HG03442 (cell line): ENCODE results near the gene CDC42BPB.

Experiments used
- ATAC-seq: cut with Tn5 transposase; IDR thresholded peaks from one replicate; pipeline ENCODE4 v1.9.1; 2021; ENCODE audit warnings: mild to moderate bottlenecking, moderate library complexity; ENCODE audit not compliant: unreplicated experiment

CDC42BPB gene

DNA sequence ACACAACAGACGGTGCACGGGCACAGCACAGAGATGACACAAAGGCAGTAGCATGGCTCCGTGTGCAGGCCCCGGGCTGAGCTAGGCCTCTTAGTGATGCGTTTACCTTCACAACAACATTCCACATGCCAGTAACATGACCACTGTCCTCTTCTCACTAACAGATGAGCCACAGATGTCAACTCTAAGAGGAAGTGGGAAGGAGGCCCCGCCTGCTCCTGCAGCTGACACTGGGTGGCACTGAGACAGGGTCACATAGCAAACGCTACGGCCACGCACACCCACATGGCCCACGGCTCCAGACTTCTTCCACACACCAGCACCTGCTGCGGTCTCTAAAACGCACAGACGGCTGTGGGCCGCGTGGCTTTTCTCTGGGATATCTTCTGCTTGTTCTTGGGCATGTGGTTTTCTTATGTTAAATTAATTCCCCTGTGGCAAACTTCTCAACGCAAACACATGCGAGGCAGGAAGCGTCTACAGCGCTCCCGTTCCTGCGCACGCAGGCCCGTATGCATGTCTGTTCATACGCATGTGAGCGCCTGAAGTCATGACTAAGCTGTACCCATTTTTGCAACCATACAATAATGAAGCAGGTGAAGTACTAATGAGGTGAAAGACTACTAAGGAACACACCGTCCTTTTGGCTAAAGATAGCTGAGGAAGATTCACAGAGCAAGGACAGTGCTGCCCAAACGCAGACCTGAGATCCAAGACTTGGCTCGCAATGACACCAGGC lies 108.1 kb downstream of the CDC42BPB start:
- no peak for ATAC-seq

DNA sequence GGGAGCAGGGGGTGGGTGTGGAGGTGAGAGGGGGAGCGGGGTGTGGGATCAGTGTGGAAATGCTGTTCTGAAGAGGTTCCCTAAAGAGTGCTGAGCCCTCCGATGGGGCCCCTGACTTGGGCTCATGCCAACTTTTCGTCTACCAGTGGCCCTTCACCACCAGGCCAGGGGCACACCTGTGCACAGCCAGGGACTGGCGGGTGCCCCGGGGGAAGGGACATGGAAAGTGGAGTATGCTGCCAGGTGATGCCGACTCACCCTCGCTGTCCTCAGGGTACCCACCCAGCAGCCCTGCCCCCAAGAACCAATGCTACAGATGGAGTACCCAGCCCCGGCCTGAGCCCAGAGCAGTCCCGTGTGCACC lies 108.7 kb downstream of the CDC42BPB start:
- no peak for ATAC-seq

DNA sequence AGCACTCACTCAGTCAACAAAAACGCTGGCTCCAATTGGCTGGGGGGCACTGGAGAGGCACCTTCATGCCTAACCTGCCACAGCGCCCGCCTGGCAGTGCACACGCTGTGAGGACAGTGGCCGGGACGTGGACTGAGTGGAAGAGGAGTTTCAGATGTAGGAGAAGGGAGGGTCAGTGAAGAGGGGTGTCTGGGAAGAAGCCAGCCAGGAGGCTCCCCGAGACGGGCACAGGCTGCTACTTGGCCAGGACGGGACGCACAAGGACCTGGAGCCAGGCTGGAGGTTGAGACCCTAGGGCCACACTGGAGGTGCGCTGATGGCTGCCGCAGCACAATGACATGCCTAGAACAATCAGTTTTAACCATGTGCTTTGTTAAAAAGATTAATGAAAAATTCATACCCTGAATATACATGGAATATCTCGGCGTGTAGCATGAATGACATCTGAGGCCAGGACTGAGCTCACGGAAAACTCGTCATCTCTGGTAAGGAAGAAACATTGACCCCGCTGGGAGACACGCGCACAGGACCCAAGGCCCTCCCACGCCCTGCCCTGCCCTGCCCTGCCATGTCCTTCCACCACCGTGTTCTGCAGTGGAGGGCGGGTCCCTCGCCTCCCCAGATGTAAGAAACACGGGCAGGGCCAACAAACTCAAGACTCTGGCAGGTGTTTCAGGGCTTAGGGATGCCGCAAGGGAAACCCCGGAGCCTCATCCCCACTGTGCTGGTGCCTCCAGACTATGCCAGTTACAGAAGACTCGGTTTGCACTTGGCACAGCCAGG lies 109.8 kb downstream of the CDC42BPB start:
- no peak for ATAC-seq

DNA sequence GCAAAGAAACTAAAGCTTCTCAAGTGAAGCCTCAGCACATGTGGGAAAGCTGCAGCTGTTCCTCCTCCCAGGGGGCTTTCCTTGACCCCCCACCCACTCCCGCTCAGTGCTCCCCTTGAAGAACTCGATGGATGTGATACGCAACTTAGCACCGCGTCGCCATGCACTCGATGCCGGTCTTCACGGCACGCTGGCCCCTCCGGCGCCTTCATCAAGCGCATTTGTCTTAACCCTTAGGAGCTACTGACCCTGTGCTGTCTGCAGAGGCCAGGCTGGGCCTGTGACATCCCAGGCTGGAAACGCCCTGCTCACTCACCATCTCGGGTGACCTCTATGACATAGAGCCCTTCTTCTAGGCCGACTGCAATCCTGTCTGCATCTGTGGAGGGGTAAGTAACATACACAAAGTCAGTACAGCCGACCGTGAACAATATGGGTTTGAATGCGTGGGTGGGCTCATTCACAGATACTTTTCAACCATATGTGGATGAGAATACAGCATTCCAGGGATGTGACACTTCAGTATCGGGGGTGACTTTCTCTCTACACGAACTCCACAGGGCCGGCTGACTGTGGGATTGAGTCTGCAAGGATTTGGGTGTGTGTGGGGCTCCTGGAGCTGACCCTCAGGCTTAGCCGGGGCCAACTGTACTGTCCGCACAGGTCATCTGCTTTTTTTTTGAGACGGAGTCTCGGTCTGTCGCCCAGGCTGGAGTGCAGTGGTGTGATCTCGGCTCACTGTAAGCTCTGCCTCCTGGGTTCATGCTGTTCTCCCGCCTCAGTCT lies 111.8 kb downstream of the CDC42BPB start:
- ATAC-seq, result no peak

DNA sequence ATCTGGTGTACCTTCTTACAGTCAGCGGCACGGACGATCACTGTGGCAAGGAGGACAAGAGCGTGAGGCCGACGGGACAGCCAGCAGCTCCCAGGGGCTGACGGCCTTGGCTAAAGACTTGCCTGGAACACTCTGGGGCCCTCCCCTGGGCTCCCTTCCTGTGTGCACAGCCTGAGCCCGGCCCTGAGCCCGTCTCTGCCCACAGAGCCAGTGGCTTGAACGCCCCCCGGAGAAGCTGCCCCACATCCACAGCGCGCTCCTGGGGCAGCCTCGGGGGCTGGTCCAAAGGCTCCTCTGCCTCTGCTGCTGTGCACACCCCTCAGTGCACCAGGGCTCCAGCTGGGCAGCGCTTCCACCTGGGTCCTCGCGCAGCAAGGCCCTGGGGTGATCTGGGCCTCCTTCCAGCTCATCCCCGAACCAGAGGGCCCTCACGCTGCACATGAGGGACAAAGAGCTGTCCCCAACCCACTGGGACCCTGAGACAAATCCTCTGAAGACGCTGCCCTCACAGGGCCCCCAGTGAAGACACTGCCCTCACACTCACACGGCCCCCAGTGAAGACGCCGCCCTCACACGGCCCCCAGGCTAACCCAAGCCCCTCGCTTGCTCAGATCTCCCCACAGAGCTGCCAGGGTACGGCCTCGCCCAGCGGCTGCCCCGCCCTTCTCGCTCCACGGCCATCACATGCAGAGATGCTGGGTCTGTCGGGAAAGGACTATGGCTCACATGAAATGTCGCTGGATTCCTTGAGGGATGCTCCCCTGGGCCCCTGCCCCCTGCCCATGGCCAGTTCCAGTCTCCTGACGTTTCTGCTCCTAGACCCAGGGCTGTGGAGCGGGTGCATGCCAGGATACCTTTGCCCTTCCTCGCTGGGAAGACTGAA lies 112.7 kb downstream of the CDC42BPB start:
- ATAC-seq, result no peak

DNA sequence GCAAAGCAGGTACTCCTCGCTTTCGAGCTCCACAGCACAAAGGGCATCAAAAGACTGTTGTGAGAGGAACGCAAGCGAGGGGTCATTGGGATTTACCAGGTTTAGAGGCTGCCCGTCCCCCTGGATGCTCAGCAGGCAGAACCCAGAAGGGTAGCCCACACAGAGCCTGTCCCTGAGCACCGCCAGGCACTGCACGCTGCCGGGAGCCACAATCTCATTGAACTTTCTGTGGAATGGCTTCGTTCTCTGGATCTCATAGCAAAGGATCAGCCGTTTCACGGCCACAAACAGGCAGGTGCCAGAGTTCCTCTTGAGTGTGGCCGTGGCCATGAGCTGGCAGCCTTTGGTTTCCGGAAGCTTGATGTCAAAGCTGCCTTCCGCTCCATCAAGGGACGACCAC lies 113.4 kb downstream of the CDC42BPB start:
- no peak for ATAC-seq

DNA sequence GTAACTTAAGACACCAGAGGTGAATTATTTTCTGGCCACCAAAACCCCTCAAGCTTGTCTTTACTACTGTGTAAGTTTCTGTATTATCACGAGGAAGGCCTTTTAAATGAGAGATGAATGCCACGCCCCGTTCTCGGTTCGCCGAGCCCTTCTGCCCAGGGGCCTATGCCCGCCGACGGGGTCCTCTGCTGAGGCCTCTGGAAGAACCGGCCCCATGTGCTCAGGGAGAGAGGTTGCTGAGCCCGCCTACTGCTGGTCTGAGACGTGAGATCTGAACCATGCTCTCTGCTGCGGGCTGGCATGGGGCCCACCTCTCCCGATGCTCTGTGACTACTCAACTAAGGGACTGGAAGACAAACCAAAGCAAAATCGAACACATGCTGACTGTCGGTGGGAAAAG lies 113.9 kb downstream of the CDC42BPB start:
- ATAC-seq, result no peak

DNA sequence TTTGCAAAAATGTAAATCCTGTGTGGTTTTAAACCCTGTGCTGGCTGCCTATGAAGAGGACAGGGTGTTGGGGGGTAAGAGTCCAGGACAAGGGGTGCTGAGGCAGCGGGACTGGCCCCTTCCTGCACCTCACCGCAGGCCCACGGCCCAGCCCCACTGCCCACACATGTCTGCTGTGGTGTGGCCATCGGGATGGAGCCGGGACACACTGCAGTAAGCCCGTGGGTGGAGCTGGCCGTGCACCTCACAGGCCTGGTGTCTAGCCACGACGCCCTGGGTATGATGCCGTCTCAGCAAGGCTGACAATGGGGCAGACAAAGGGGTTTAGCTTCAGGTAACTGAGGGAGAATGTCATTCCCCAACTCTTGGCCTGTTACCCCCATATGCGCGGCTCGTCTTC lies 115.3 kb downstream of the CDC42BPB start:
- ATAC-seq, result no peak

DNA sequence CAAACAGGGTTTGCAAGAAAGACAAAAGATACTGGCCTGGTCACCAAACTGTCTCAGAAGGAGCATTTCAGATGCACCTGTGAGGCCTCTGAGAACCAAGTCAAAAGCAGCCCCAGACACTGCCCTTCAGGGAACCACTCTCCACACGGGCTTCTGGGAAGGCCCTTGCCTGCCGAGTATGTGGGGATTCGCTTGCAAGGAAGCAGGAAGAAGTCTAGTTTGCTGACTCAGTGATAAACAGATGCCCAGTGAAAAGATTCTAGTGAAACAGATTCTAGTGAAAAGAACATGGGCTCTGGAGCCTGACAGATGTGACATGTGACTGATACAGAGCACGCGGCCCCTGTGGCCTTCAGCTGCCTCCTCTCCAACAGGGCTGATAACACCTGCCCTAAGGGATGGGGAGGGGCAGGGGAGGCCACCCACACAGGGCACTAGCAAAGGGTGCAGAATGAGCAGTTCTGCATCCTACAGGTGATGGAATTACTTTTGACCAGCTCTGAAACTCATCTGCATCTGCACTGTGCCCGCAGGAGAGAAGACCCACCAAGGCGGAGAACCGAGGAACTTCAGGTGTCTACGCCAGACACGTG lies 115.8 kb downstream of the CDC42BPB start:
- ATAC-seq, result no peak

DNA sequence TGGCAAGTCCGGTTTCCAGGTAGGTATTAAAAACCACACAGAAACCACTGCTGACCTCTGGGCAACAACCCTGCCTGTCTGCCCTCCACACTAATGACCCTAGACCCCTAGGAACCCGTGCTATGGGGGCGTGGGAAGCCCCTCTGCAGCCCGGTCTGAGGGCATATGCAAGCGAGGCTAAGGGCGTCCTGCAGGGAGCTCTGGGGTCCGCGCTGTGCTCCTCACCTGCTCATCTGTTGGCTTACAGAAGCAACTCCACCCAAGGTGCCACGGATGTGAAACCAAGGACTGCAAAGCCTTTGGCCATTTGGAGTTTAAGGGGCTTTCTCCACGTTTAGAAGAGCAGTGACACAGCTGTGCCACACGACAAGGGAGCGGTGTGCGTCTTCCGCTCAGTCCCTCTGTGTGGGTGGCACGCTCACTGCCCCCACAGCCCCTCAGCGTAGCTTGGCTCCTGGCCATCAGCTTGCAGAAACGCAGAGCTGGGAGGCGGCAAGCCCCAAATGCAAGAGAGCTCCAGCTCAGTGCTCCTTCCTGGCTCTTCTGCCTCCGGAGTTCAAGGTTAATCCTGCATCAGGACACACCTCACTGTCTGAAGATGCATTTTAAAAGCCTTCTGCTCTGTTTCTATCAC lies 116.5 kb downstream of the CDC42BPB start:
- no peak for ATAC-seq

DNA sequence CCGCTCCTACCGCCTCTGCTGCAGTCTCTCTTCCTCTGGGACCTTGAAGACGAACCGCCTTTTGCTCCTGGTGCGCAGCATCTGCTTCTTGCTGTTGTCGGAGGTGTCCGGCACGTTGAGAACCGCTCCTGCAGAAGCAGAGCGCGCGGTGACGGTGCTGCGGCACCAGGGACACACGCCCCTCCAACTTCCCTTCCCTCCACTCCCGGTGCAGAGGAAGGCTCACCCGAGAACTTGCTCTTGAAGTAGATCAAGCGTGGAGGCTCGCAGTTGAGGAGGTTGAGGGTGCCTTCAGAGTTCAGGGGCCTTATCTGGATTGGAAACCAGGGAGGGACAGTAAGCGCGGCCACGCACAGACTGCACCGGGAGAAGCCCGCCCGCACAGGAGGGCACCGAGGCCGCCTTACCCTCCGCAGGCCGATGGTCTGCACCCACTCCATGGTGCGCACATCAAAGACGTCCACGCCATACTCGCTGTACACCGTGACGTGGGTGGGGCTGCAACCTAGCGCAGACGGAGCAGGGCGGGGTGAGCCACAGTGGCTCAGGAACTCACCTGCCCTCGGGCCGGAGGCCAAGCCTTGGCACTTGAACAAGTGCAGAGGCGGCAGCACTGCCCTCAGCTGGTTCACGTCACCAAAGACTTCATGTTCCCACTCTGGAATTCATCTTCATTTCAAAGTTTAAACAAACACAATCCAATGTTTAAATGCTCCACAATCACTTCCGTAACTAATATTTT lies 117.4 kb downstream of the CDC42BPB start:
- no peak for ATAC-seq

DNA sequence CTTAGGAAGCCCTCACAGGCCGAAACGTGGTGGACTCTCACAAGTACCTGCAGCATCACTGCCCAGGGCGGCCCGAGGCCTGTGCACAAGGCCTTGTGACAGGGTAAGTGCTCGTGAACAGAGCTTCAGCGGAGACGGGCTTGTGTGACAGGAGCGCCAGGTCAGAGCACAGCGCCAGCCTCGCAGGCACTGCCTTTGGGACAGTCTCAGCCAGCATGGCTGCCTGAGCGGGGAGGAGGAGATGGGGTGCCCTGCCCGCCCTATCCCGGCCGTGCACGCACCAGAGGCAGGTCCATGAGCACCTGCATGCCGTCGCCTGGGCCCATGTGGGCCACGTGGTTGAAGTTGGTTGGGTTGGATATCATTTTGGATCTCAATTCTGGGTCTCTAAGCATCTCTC lies 118.0 kb downstream of the CDC42BPB start:
- no peak for ATAC-seq

DNA sequence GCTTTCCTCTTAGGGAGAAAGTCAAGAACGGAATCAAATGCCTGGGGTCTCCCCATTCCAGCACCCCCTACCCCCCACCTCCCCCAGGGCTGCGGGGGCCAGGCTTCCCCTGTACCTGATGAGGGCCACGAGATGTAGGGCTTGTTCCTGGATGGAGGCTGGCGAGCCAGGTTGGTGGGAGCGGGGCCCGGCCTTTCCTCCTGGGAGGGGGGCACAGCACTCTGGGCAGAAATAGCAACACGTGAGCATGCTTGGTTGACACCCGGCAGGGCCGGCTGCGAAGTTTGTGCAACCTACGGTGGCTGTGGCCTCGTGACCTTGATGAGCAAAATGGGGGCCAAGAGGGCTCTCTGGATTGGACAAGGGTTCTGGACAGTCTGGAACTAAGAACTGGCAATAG lies 119.2 kb downstream of the CDC42BPB start:
- ATAC-seq, result no peak

DNA sequence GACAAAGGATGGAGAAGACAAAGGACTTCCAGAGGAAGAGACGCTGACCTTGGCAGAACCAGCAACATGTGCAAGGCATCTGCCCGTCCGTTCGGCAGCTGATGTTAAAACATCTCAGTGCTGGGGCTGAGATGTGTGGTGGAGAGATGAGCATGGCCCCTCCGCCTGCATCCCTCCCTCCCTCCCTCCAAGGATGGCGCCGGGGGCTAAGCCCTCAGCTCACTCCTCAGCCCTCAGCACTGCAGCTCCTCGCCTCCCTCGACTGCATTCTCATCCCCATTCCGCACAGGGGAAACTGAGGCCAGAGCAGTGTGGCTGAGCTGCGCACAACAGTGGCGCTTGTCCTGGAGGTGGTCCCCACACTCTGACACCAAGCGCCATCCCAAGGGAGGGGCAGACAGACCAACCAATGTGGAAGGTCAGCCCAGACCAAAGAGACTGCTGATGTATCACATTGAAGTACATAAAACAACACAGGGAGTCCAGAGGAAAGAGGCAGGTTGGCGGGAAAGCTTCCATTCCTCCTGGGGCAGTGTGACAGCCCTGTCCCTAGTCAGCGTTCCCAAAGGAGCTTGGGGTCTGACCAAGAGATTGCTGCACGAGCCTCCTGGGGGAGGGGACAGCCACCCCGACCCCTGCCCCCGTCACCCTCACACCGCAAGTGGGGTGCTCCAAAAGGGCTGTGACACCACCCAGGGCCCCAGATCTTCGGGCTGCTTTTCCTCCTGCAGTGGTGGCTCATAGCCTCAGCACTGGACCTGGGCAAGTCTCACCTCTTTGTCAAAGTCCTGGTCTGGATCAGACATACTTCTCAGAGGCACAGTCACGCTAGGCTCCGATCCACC lies 119.8 kb downstream of the CDC42BPB start:
- ATAC-seq, result no peak

DNA sequence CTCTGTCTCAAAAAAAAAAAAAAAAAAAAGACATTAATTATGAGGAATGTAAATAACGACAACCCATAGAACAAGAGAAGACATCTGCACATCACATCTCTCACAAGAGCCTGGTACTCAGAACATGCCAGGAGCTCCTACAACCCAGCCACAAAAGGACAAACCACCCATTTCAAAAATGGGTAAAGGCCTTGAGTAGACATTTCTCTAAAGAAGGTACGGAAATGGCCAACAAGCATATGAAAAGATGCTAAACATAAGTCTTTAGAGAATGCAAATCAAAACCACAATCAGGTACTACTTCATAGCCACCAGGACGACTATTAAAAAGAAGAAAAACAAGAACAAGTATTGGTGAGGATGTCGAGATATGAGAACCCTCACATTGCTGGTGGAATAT lies 121.6 kb downstream of the CDC42BPB start:
- no peak for ATAC-seq

DNA sequence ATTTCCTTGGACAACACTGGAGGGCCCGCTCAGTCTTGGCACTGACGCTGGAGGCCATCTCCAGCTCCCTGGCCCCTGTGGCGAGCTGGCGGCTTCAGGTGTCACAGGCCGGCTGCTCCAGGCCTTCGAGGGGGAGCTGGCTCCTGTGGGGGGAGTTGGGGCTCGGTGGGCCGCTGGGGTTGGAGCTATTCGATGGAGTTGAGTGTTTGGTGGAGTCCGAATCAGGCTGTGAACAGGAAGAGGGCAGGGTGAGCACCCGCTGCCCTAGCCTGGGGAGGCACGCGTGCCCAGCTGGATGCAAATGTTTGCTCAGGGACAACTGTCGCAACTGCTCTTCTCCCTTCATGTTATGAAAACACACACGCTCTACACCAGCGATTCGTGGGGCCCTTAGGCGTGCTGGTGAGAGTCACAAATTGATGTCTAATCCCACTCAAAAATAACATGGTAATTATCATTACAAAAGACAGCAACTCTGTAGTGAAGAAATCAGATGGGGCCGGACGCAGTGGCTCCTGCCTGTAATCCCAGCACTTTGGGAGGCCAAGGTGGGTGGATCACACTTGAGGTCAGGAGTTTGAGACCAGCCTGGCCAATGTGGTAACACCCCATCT lies 123.6 kb downstream of the CDC42BPB start:
- no peak for ATAC-seq

DNA sequence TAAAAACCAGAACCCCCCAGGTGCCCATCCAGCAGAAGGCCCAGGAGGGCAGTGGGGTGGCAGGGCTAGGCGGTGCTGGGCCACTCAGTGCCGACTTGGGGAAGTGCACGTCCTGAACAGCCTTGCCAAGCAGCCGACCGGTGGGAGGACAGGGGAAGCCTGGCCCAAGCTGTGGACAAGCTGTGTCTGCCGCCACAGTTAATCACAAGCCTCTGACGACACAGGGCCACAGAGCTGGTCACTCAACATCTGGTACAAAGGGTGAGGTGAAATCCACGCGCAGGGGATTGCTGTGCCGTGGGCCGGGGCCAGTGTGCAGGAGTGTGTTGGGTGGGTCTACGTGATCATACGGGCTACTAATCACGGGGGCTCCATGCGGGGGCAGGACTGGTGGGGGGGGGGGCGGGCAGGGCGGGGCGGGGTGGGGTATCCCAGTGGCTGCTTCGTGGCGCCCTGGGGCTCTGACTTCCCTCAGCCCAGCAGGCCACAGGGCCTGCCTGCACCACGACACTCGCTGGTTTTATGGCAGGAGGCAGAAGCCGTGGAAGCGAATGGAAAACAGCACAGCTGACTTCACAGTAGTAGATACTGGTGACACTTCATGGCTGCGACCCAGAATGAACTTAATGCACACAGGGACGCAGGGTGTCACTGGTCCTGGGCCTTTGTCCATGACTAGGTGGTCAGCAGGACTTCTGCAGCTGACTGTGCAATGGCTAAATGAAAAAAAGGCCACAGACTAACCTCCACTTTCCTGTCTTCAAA lies 124.7 kb downstream of the CDC42BPB start:
- ATAC-seq, result no peak
